SU-DHL-6 (cell line): ENCODE data around the gene MX2.

ENCODE experiments used
- H2AFZ ChIP-seq: fragments of 200-600 bp; sonication (generic); 2 replicates; pipeline ENCODE4 v1.6.1; 2014; ENCODE audit warnings: low read depth, mild to moderate bottlenecking, moderate library complexity, mixed read lengths, antibody characterized with exemption, low read length; ENCODE audit not compliant: severe bottlenecking
- H3F3A ChIP-seq: fragments of 200-600 bp; shearing (Covaris generic); 2 replicates; pipeline ENCODE4 v1.6.0; 2016; ENCODE audit warnings: antibody characterized with exemption, mild to moderate bottlenecking; ENCODE audit not compliant: insufficient read depth
- H3K27ac ChIP-seq: fragments of 200-600 bp; sonication (generic); 2 replicates; pipeline ENCODE4 v1.5.1; 2016; ENCODE audit warnings: low read depth, mild to moderate bottlenecking, low read length, moderate library complexity, mixed read lengths
- H3K27me3 ChIP-seq: fragments of 200-600 bp; sonication (generic), shearing (Covaris generic); 2 replicates; pipeline ENCODE4 v1.6.0; 2014; ENCODE audit warnings: mild to moderate bottlenecking, low read length
- H3K36me3 ChIP-seq: fragments of 200-600 bp; sonication (generic); 2 replicates; pipeline ENCODE4 v1.6.1; 2014; ENCODE audit warnings: mild to moderate bottlenecking, low read length, mixed read lengths
- H3K4me2 ChIP-seq: fragments of 300-600, 200-600 bp; shearing (Covaris generic), sonication (generic); 2 replicates; pipeline ENCODE4 v1.6.0; 2014; ENCODE audit warnings: low read length, low read depth, mild to moderate bottlenecking; ENCODE audit not compliant: poor library complexity, severe bottlenecking
- H3K4me3 ChIP-seq: fragments of 200-600 bp; sonication (generic); 2 replicates; pipeline ENCODE4 v1.5.1; 2014; ENCODE audit warnings: antibody characterized with exemption, low read length, mild to moderate bottlenecking, mixed read lengths; ENCODE audit not compliant: insufficient read depth, poor library complexity, severe bottlenecking
- H3K79me2 ChIP-seq: fragments of 200-600 bp; sonication (generic); 2 replicates; pipeline ENCODE4 v1.6.1; 2014; ENCODE audit warnings: mild to moderate bottlenecking, low read length, moderate library complexity; ENCODE audit not compliant: insufficient read depth
- H3K9ac ChIP-seq: fragments of 200-600 bp; sonication (generic); 2 replicates; pipeline ENCODE4 v1.7.0; 2014; ENCODE audit warnings: mild to moderate bottlenecking, low read length
- H3K9me2 ChIP-seq: fragments of 200-600 bp; sonication (generic); replicated peaks from 2 replicates; pipeline ENCODE4 v1.6.1; 2014; ENCODE audit warnings: low read length; ENCODE audit not compliant: insufficient read depth
- H3K9me3 ChIP-seq: fragments of 200-600 bp; sonication (generic); 2 replicates; pipeline ENCODE4 v1.6.1; 2014; ENCODE audit warnings: low read length, mixed read lengths; ENCODE audit not compliant: insufficient read depth
- H4K20me1 ChIP-seq: fragments of 200-600 bp; sonication (generic); 2 replicates; pipeline ENCODE4 v1.6.1; 2014; ENCODE audit warnings: low read depth, mild to moderate bottlenecking, antibody characterized with exemption, low read length, moderate library complexity, mixed read lengths
- EZH2phosphoT487 ChIP-seq: fragments of 200-600 bp; sonication (generic), shearing (Covaris generic); conservative IDR thresholded peaks from 2 replicates; pipeline ENCODE4 v1.6.1; 2018; ENCODE audit warnings: mild to moderate bottlenecking, antibody characterized with exemption, low read length, moderate library complexity, mixed read lengths
- TF ChIP-seq, protein P1 (sequence below): fragments of 200-600 bp; sonication (generic); IDR thresholded peaks from one replicate; pipeline ENCODE4 v1.5.1; 2017; ENCODE audit warnings: antibody characterized with exemption, mild to moderate bottlenecking, low read length, moderate library complexity; ENCODE audit not compliant: insufficient read depth, poor library complexity, severe bottlenecking

Gene MX2

GRCh38 chr21:41398831-41399230, 37.0 kb downstream of the MX2 start:
- peaks cover 9% of the 10 kb centered on the region; the same call in 1 of the 2 replicates for H3K36me3 ChIP-seq
- no peak overlapping the region for H3K4me3 ChIP-seq
- no peaks in the 10 kb centered on the region for H3F3A ChIP-seq
- H4K20me1 ChIP-seq: no peaks in the 10 kb centered on the region
- H3K9me3 ChIP-seq: no peaks in the 10 kb centered on the region
- no peaks in the 10 kb centered on the region for H3K9me2 ChIP-seq
- TF ChIP-seq, protein P1, sequence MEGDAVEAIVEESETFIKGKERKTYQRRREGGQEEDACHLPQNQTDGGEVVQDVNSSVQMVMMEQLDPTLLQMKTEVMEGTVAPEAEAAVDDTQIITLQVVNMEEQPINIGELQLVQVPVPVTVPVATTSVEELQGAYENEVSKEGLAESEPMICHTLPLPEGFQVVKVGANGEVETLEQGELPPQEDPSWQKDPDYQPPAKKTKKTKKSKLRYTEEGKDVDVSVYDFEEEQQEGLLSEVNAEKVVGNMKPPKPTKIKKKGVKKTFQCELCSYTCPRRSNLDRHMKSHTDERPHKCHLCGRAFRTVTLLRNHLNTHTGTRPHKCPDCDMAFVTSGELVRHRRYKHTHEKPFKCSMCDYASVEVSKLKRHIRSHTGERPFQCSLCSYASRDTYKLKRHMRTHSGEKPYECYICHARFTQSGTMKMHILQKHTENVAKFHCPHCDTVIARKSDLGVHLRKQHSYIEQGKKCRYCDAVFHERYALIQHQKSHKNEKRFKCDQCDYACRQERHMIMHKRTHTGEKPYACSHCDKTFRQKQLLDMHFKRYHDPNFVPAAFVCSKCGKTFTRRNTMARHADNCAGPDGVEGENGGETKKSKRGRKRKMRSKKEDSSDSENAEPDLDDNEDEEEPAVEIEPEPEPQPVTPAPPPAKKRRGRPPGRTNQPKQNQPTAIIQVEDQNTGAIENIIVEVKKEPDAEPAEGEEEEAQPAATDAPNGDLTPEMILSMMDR: no peak
- no peak for TF ChIP-seq EZH2phosphoT487
- H3K9ac ChIP-seq: no peak overlapping the region
- no peak overlapping the region for H2AFZ ChIP-seq
- H3K27ac ChIP-seq: no peak overlapping the region
- H3K4me2 ChIP-seq: no peak overlapping the region
- H3K27me3 ChIP-seq: no peaks in the 10 kb centered on the region
- H3K79me2 ChIP-seq: no peaks in the 10 kb centered on the region

- no peak overlapping the region for H3K27ac ChIP-seq
- no peak overlapping the region for H3K4me2 ChIP-seq
- no peak overlapping the region for H3K4me3 ChIP-seq
- no peaks in the 10 kb centered on the region for H4K20me1 ChIP-seq
- H2AFZ ChIP-seq: no peak overlapping the region
- peaks cover 9% of the 10 kb centered on the region; the same call in 1 of the 2 replicates for H3K36me3 ChIP-seq
- no peaks in the 10 kb centered on the region for H3F3A ChIP-seq
- no peaks in the 10 kb centered on the region for H3K9me3 ChIP-seq
- no peaks in the 10 kb centered on the region for H3K27me3 ChIP-seq
- TF ChIP-seq EZH2phosphoT487: no peak
- TF ChIP-seq, protein P1: no peak
- no peak overlapping the region for H3K9ac ChIP-seq
- H3K9me2 ChIP-seq: no peaks in the 10 kb centered on the region
- no peaks in the 10 kb centered on the region for H3K79me2 ChIP-seq
Observed at GRCh38 chr21:41399246-41399800, 37.5 kb downstream of the MX2 start.

GRCh38 chr21:41402231-41402630, 40.4 kb downstream of the MX2 start:
- no peaks in the 10 kb centered on the region for H3F3A ChIP-seq
- H3K9me2 ChIP-seq: no peaks in the 10 kb centered on the region
- no peaks in the 10 kb centered on the region for H4K20me1 ChIP-seq
- H3K27ac ChIP-seq: no peak overlapping the region
- TF ChIP-seq, protein P1: no peak
- no peak for TF ChIP-seq EZH2phosphoT487
- H3K27me3 ChIP-seq: no peaks in the 10 kb centered on the region
- no peak overlapping the region for H3K4me2 ChIP-seq
- H3K36me3 ChIP-seq: peaks cover 12% of the 10 kb centered on the region; the same call in 1 of the 2 replicates
- no peaks in the 10 kb centered on the region for H3K9me3 ChIP-seq
- no peaks in the 10 kb centered on the region for H3K79me2 ChIP-seq
- no peak overlapping the region for H3K9ac ChIP-seq
- H2AFZ ChIP-seq: no peak overlapping the region
- no peak overlapping the region for H3K4me3 ChIP-seq
